Duodenal mucosa (tissue), 2 donors: ENCODE data around the gene RPS6KB2.
A peak's percentile ranks its signal among the peaks of the same experiment; 100 is the strongest.

Experiments used
- H3K27ac ChIP-seq: one replicate; pipeline ENCODE4 v1.7.0; 2013; ENCODE audit warnings: low read depth, low read length
- H3K27me3 ChIP-seq, 2 donors: one replicate each; pipeline ENCODE4 v1.7.0; 2013; ENCODE audit warnings: low read length in 2 of 2, control low read depth in 1 of 2; ENCODE audit not compliant: insufficient read depth in 2 of 2, control insufficient read depth in 1 of 2
- H3K36me3 ChIP-seq, 2 donors: one replicate each; pipeline ENCODE4 v1.7.0; 2013; ENCODE audit warnings: low read length in 2 of 2, control low read depth in 1 of 2; ENCODE audit not compliant: insufficient read depth in 2 of 2, control insufficient read depth in 1 of 2
- H3K4me1 ChIP-seq, 2 donors: one replicate each; pipeline ENCODE4 v1.7.0; 2013; ENCODE audit warnings: low read length in 2 of 2, control low read depth in 1 of 2; ENCODE audit not compliant: insufficient read depth in 2 of 2, control insufficient read depth in 1 of 2
- H3K4me3 ChIP-seq, 2 donors: one replicate each; pipeline ENCODE4 v1.7.0; 2013; ENCODE audit warnings: low read length in 2 of 2, low read depth in 1 of 2
- H3K9ac ChIP-seq, 2 donors: one replicate each; pipeline ENCODE4 v1.7.0; 2013; ENCODE audit warnings: low read length in 2 of 2, low read depth in 1 of 2
- H3K9me3 ChIP-seq, 2 donors: one replicate each; pipeline ENCODE4 v1.7.0; 2013; ENCODE audit warnings: low read length in 2 of 2, control low read depth in 1 of 2; ENCODE audit not compliant: control insufficient read depth in 1 of 2

The RPS6KB2 gene

DNA sequence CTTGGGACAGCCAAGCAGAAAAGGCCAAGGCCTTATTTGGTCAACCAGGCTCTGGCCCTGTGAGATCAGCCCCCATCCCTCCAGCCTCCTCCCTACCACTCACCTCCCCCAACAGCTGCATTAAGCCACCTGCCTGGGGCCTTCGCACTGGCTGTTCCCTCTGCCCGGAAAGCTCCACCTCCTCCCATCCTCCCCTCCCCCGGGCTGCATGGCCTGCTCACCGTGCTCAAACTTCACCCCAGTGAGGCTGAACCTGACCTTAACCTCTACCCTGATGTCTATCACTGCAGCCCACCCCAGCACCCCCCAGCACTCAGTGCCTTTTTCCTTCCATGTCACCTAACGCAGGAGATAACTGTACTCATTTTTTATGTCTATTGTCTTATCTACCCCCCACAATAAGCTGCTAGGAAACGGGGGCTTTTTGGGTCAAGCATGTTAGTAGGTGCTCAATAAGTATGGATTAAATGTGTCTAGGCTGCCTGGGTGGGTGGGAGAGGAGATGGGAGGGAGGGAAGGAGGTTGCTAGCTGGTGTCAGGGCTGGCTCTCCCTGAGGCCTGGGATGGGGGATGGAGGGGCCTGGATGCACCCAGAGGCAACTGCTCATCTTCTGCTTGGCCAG lies 8.3 kb downstream of the RPS6KB2 start:
- Histone ChIP-seq H3K27me3 (no peaks in the 10 kb centered on the region), H3K36me3 (peaks cover 27 to 70% of the 10 kb centered on the region in 2 donors), H3K4me3 (peak overlapping the region; percentile 43 to 64), H3K4me1 (peaks cover 5 to 33% of the 10 kb centered on the region in 2 donors), H3K9me3 (no peaks in the 10 kb centered on the region), H3K9ac (no peak overlapping the region), H3K27ac (peak overlapping the region; percentile 25)

DNA sequence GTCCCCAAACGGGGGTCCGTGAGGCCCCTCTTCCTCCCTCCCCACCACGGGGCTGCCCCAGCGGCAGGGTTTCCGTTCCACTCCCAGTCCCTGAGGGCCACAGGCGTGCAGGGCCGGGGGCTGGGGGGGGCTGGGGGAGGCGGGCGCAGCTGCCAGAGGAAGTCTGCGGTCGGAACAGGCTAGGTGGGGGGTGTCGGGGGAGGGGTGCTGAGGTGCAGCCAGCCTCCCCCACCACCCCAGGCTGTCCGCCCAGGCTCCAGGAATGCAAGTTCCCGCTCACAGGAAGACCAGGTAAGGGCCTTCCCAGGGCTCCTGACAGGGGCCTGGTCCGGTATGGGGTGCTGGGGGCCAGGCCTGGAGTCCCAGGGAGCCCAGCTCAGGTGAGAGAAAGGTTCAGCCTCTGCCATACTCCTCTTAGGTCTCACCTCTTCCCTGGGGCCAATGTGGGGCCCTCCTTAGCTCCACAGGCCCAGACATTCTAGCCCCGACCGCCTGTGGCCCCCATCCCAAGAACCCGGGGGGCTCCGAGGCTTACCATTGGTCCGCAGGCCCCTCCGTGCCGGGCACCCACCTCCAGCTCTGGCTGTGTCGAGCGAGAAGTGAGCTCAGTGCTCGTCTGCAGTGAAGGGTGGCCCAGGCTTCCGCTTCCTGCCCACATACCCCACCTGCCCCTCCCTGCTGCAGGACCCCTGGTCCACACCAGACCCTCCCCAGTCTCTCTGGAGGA lies 9.0 kb downstream of the RPS6KB2 start, which contains the start of gene PTPRCAP:
Gene PTPRCAP (minus strand): TSS at position 601 of the 727 bp plus-strand sequence. CDS start 63 bp downstream, at position 538.
- Histone ChIP-seq H3K4me3 (peak within 1 kb of the TSS; percentile 58 to 68), H3K27ac (peak within 1 kb of the TSS; percentile 42), H3K27me3 (no peaks in the 10 kb centered on the region), H3K36me3 (peaks cover 27 to 69% of the 10 kb centered on the region in 2 donors), H3K4me1 (peaks cover 9 to 37% of the 10 kb centered on the region in 2 donors), H3K9me3 (no peaks in the 10 kb centered on the region), H3K9ac (peak within 1 kb of the TSS; percentile 43 to 48)

DNA sequence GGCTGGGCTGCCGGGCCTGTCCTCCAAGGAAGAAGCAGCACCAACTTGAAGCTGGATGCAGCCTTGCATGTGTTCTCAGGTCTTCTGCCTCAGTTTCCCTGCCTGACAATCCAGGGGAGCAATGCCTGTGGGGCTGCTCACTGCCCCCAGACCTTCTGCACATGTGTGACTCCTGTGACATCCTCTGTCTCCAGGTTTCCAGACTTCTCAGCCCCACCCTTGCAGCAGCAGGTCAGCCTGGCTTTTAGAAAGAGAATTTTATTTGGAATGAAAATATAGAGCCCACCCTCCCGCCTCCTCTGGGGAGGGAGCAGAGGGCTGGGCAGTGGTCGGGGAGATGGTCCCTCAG lies 9.5 kb downstream of the RPS6KB2 start:
- H3K27ac ChIP-seq: peak overlapping the region; percentile 20
- H3K4me3 ChIP-seq: peak overlapping the region; percentile 58 to 68
- H3K9ac ChIP-seq: peak overlapping the region; percentile 43 to 48
- H3K36me3 ChIP-seq: peaks cover 23 to 64% of the 10 kb centered on the region in 2 donors
- peaks cover 13 to 42% of the 10 kb centered on the region in 2 donors for H3K4me1 ChIP-seq
- no peaks in the 10 kb centered on the region for H3K27me3 ChIP-seq
- H3K9me3 ChIP-seq: no peaks in the 10 kb centered on the region

DNA sequence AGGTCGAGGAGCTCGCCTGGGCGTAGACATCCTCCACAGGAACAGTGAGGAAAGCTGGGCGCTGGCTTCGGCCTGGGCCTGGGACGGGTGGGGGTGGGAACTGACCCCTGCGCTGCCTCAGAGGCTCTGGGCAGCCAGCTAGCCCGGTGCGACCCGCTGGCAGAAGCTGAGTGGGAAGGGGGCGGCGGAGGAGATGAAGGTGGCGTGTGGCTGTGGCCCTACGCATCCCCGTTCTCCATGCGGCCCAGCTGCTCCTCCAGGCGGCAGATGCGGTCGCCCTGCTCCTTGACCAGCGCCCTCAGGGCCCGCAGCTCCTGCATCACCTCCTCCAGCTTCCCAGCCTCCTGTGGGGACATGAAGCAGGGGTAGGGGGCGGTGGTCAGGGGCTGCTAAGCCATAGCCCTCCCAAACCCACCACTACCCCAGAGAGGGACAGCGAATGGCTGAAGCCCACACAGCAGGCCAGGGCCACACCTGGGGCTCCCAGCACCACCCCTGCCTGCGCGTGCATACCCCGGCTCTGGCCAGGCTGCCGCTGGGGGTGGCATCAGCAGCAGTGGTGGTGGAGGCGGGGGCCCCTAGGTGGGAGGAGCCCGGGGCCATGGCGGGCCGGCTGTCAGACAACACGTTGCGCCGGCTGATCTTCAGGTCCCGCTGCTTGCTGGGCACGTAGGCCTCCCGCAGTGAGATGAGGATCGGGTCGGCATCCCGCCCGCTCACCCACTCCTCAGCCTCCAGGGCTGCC lies 10.0 kb downstream of the RPS6KB2 start:
- peaks cover 13 to 42% of the 10 kb centered on the region in 2 donors for H3K4me1 ChIP-seq
- H3K9me3 ChIP-seq: no peaks in the 10 kb centered on the region
- H3K4me3 ChIP-seq: peak overlapping the region; percentile 58 to 68
- H3K36me3 ChIP-seq: peaks cover 20 to 58% of the 10 kb centered on the region in 2 donors
- no peaks in the 10 kb centered on the region for H3K27me3 ChIP-seq
- H3K27ac ChIP-seq: peak overlapping the region; percentile 20
- H3K9ac ChIP-seq: peak overlapping the region in 1 of 2 donors; percentile 48

DNA sequence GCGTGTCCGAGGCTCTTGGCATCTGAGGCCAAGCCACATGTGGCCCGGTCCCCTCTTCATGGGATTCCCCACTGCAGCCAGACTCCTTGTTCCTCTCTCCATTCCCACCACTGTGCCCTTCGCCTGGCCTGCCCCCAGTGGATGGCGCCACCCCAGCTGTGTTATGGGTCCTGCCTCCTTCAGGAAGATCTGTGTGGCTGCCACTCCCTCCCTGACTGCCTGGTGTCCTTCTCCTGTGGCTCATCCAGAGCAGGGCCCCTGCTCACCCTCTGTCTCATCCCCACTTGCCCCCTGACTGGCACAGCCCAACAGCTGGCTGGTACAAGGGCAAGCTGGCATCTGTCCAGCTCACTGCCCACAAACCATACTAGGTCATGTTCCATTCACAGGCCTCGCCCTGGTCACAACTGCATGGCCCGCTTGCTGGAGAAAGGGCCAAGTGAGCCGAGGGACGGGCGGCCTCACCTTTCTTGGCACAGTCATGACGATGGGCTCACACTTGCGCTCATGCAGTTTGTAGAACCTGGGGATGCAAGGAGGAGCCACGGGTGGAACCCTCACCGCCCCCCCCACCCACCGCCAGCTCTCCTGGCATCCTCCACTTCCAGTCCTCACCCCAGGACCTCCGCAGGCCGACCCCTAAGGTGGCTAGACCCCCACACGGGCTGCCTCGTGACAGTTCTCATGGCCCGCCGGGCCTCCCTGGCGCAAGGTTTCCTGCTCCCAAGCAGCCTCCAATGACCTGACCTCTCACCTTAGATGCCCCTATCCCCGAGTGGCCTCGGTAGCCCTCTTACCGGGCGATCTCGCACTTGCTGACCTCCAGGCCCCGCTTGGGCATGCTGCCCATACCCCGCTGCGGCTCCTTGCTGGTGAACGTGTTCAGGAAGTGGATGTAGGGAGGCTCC lies 11.3 kb downstream of the RPS6KB2 start:
- Histone ChIP-seq H3K27ac (no peak overlapping the region), H3K9me3 (no peaks in the 10 kb centered on the region), H3K4me1 (peaks cover 13 to 46% of the 10 kb centered on the region in 2 donors), H3K36me3 (peaks cover 8 to 46% of the 10 kb centered on the region in 2 donors), H3K27me3 (no peaks in the 10 kb centered on the region), H3K4me3 (no peak overlapping the region), H3K9ac (no peak overlapping the region)

DNA sequence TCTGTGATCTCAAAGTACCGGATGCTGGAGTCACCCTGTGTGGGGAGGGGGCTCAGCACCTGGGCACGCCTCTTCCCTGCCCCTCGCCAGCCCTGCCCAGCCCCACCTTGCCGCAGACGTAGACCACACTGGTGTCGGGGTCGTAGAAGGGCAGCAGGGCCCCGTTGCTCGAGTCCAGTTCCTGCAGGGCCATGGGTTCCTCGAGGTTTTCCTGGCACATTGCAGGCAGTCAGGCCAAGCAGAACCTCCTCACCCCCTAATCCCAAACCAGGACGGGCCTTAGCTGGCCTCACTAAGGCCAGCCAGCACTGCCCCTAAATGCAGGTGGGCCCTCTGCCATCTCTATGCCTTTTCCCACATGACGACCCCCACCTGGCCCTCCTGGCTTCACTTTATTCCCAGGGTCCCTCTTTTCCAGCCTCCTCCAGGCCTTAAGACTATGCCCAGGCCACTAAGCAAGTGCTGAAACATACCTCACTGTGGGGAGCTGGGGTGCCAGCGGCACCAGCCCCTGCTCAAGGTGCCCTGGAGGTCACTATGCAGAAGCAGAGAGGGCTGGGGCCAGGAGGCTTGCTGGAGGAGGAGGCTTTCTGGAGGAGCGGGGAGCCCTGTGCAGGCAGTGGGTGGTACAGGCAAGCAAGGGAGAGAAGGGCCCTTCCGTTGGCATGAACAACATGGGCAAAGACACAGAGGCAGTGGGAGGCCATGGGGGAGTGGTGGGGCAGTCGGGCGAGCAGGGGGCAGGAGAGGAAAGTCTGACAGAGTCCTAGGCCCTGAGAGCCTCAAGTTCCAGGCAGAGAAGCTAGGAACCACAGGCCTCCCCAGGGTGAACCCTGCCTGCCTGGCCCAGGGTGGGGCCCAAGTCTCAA lies 12.2 kb downstream of the RPS6KB2 start:
- Histone ChIP-seq H3K9me3 (no peaks in the 10 kb centered on the region), H3K4me1 (peaks cover 21 to 44% of the 10 kb centered on the region in 2 donors), H3K9ac (no peak overlapping the region), H3K27ac (no peak overlapping the region), H3K4me3 (no peak overlapping the region), H3K27me3 (no peaks in the 10 kb centered on the region), H3K36me3 (peaks cover 6 to 37% of the 10 kb centered on the region in 2 donors)

DNA sequence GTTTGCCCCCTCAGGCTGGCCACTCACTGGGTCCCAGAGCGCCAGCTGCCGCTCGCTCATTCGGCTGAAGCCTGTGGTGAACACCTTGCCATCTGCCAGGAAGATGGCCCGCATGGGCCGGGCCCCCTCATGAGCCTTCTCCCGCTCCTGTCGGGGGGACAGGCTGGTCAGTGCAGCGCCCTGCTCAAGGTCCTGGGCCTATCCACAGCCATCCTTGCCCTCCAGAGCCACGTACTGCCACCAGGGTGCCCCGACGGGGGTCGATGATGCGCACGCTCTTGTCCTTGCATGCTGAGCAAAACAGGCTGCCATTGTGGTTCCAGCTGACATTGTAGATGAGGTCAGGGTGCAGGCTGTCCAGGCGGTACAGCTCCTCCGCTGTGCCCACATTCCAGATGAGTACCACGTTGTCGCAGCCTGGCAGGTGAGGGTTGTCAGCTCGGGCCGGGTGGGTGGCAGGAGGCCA lies 12.8 kb downstream of the RPS6KB2 start:
- peaks cover 21 to 38% of the 10 kb centered on the region in 2 donors for H3K4me1 ChIP-seq
- peaks cover 4 to 32% of the 10 kb centered on the region in 2 donors for H3K36me3 ChIP-seq
- no peaks in the 10 kb centered on the region for H3K27me3 ChIP-seq
- H3K27ac ChIP-seq: no peak overlapping the region
- H3K4me3 ChIP-seq: no peak overlapping the region
- H3K9me3 ChIP-seq: no peaks in the 10 kb centered on the region
- H3K9ac ChIP-seq: no peak overlapping the region

DNA sequence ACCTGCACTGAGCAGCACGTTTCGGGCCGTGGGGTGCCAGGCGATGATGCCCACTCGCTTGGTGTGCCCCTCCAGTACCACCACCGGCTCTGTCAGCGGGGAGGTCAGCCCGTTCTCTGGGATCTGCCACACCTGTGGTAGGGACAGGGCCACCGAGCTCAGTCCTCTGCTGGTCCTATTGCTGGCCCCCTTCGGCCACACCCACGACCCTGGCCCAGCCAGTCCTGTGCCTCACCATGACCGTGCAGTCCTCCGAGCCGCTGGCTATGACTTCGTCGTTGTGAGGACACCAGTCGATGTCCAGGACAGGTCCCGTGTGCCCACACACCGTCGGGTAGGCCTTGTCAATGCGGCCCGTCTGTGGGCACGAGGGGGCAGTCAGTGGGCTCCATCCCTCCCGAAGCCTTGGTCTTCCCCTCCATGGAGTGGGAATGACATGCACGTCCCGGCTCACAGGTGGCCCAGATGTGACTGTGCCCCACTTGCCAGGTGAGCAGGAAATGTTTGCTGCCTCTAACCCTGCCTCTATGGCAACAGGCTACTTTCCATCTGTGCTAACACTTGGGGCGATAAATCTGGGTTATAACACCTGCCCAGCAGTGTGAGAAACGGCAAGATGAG lies 13.5 kb downstream of the RPS6KB2 start:
- no peaks in the 10 kb centered on the region for H3K9me3 ChIP-seq
- peak overlapping the region; percentile 74 to 92 for H3K9ac ChIP-seq
- H3K4me1 ChIP-seq: peaks cover 21 to 33% of the 10 kb centered on the region in 2 donors
- peaks cover 4 to 32% of the 10 kb centered on the region in 2 donors for H3K36me3 ChIP-seq
- peak overlapping the region; percentile 79 to 85 for H3K4me3 ChIP-seq
- no peak overlapping the region for H3K27ac ChIP-seq
- H3K27me3 ChIP-seq: no peaks in the 10 kb centered on the region
